H1 (cell line): ENCODE measurements around the gene MIPOL1. TPM values are rescaled to one million over a fixed set of nuclear protein-coding genes. Genes with fewer than 3 reads are reported as not detected.

Source experiments
- CTCF ChIA-PET: fragments of 300-600 bp; sonication (Branson Sonifier 250); formaldehyde crosslinking; loops from one replicate; lab custom pipeline; 2021; ENCODE audit not compliant: partially characterized antibody; lab: Charles Lee
- POLR2A ChIA-PET: fragments of 300-600 bp; sonication (Branson Sonifier 250); formaldehyde crosslinking; loops from one replicate; lab custom pipeline; 2021; ENCODE audit warnings: inconsistent platforms; ENCODE audit not compliant: partially characterized antibody; lab: Charles Lee
- DNase-seq, 2 experiments: peaks; one replicate each; pipeline versions ENCODE4 v3.0.0 to v3.0.0-alpha.2; 2010 to 2022; ENCODE audit warnings: low spot score in 2 of 2, low read depth in 1 of 2, mixed read lengths in 1 of 2
- FAIRE-seq: peaks from 2 replicates; lab custom pipeline; 2011; peaks lifted over from hg19 to GRCh38; lab: Jason Lieb, UNC
- H2AFZ ChIP-seq: 2 replicates; pipeline ENCODE4 v1.8.1; 2012; ENCODE audit warnings: low read length, inconsistent platforms
- H2AK5ac ChIP-seq: 2 replicates; pipeline ENCODE4 v1.6.1; 2013; ENCODE audit warnings: low read depth, low read length
- H2BK120ac ChIP-seq: replicated peaks from 2 replicates; pipeline ENCODE3; 2013; ENCODE audit warnings: low read depth, low read length, inconsistent platforms
- H2BK12ac ChIP-seq: 2 replicates; pipeline ENCODE4 v1.6.1; 2013; ENCODE audit warnings: low read depth, low read length
- H2BK15ac ChIP-seq: 2 replicates; pipeline ENCODE4 v1.6.1; 2013; ENCODE audit warnings: low read length
- H2BK20ac ChIP-seq: 2 replicates; pipeline ENCODE4 v1.6.1; 2013; ENCODE audit warnings: low read length
- H2BK5ac ChIP-seq: 2 replicates; pipeline ENCODE4 v1.6.1; 2013; ENCODE audit warnings: low read depth, low read length
- H3K14ac ChIP-seq: 2 replicates; pipeline ENCODE4 v1.6.1; 2013; ENCODE audit warnings: inconsistent platforms; ENCODE audit not compliant: insufficient read length
- H3K18ac ChIP-seq: 2 replicates; pipeline ENCODE4 v1.6.1; 2013; ENCODE audit warnings: low read length; ENCODE audit errors: extremely low read depth
- H3K23ac ChIP-seq: 2 replicates; pipeline ENCODE4 v1.6.1; 2013; ENCODE audit warnings: inconsistent platforms; ENCODE audit not compliant: insufficient read length
- H3K23me2 ChIP-seq: 2 replicates; pipeline ENCODE4 v1.6.1; 2013; ENCODE audit warnings: low read depth, low read length
- H3K27ac ChIP-seq: 2 replicates; pipeline ENCODE4 v1.6.1; 2011; ENCODE audit warnings: low read depth, low read length, inconsistent platforms
- H3K27me3 ChIP-seq, 4 experiments: replicated peaks in 1 of 4; 1 replicate in 1 of 4; 2 replicates in 3 of 4; pipeline versions ENCODE4 v1.6.1 to v1.8.1; 2011 to 2013; ENCODE audit warnings: low read length in 3 of 4, mild to moderate bottlenecking in 3 of 4, inconsistent platforms in 2 of 4, mixed read lengths in 2 of 4, moderate library complexity in 1 of 4; ENCODE audit not compliant: control insufficient read depth in 3 of 4, insufficient read depth in 3 of 4; ENCODE audit errors: extremely low read depth in 1 of 4
- H3K36me3 ChIP-seq, 4 experiments: 2 replicates each; pipeline versions ENCODE4 v1.6.1 to v1.8.1; 2011 to 2013; ENCODE audit warnings: mild to moderate bottlenecking in 4 of 4, low read length in 3 of 4, moderate library complexity in 2 of 4, control low read depth in 1 of 4, inconsistent platforms in 1 of 4; ENCODE audit not compliant: insufficient read depth in 4 of 4, control insufficient read depth in 2 of 4
- H3K4ac ChIP-seq: replicated peaks from 2 replicates; pipeline ENCODE3; 2013; ENCODE audit warnings: low read length, low read depth, mixed read lengths, inconsistent platforms; ENCODE audit not compliant: insufficient read length
- H3K4me1 ChIP-seq, 4 experiments: replicated peaks in 1 of 4; 1 replicate in 1 of 4; 2 replicates in 3 of 4; pipeline versions ENCODE4 v1.6.1 to v1.8.1; 2011 to 2013; ENCODE audit warnings: low read length in 3 of 4, inconsistent platforms in 2 of 4, mixed read lengths in 1 of 4; ENCODE audit not compliant: insufficient read depth in 4 of 4, control insufficient read depth in 3 of 4
- H3K4me2 ChIP-seq, 2 experiments: 2 replicates each; pipeline versions ENCODE4 v1.6.1 to v1.8.1; 2011 to 2013; ENCODE audit warnings: low read depth in 2 of 2, low read length in 2 of 2, control low read depth in 1 of 2, inconsistent platforms in 1 of 2, mild to moderate bottlenecking in 1 of 2; ENCODE audit not compliant: insufficient read depth in 1 of 2
- H3K4me3 ChIP-seq, 4 experiments: fragments of 200-600, 300-600 bp in 1 of 4; sonication (generic), shearing (Covaris generic), sonication (Bioruptor Twin) in 1 of 4; 2 replicates each; pipeline versions ENCODE4 v1.5.1 to v1.8.1; 2011 to 2016; ENCODE audit warnings: low read length in 4 of 4, low read depth in 3 of 4, control low read depth in 2 of 4, inconsistent platforms in 2 of 4, mild to moderate bottlenecking in 2 of 4, mixed read lengths in 1 of 4, moderate library complexity in 1 of 4; ENCODE audit not compliant: insufficient read depth in 2 of 4; ENCODE audit errors: extremely low read depth in 1 of 4
- H3K56ac ChIP-seq: replicated peaks from 2 replicates; pipeline ENCODE3; 2013; ENCODE audit warnings: low read depth, mild to moderate bottlenecking, mixed read lengths, low read length, inconsistent platforms; ENCODE audit not compliant: insufficient read length
- H3K79me1 ChIP-seq: 2 replicates; pipeline ENCODE4 v1.6.1; 2013; ENCODE audit warnings: low read depth, low read length, control low read depth
- H3K79me2 ChIP-seq, 2 experiments: 2 replicates each; pipeline versions ENCODE4 v1.6.1 to v1.8.1; 2012 to 2013; ENCODE audit warnings: low read length in 2 of 2, mild to moderate bottlenecking in 2 of 2, inconsistent platforms in 1 of 2; ENCODE audit not compliant: insufficient read depth in 2 of 2, control insufficient read depth in 1 of 2
- H3K9ac ChIP-seq, 4 experiments: replicated peaks in 1 of 4; 1 replicate in 1 of 4; 2 replicates in 3 of 4; pipeline versions ENCODE4 v1.6.1 to v1.8.1; 2011 to 2013; ENCODE audit warnings: low read depth in 3 of 4, low read length in 3 of 4, control low read depth in 2 of 4, mild to moderate bottlenecking in 2 of 4, moderate library complexity in 2 of 4, inconsistent platforms in 1 of 4; ENCODE audit errors: extremely low read depth in 1 of 4
- H3K9me3 ChIP-seq, 2 experiments: 2 replicates each; pipeline versions ENCODE4 v1.6.1 to v1.8.1; 2012 to 2013; ENCODE audit warnings: mild to moderate bottlenecking in 2 of 2, moderate library complexity in 2 of 2, control low read depth in 1 of 2, inconsistent platforms in 1 of 2, low read depth in 1 of 2, low read length in 1 of 2, mixed read lengths in 1 of 2; ENCODE audit not compliant: insufficient read depth in 2 of 2
- H4K20me1 ChIP-seq, 2 experiments: replicated peaks in 1 of 2; 2 replicates each; pipeline versions ENCODE3 to v1.8.1; 2011 to 2013; ENCODE audit warnings: inconsistent platforms in 2 of 2, low read length in 2 of 2, mild to moderate bottlenecking in 1 of 2; ENCODE audit not compliant: insufficient read depth in 2 of 2, control insufficient read depth in 1 of 2
- H4K5ac ChIP-seq: 2 replicates; pipeline ENCODE4 v1.6.1; 2013; ENCODE audit warnings: low read length, low read depth, mixed read lengths, inconsistent platforms; ENCODE audit not compliant: insufficient read length
- H4K8ac ChIP-seq: 2 replicates; pipeline ENCODE4 v1.8.0; 2013; ENCODE audit warnings: mild to moderate bottlenecking, moderate library complexity, low read length, inconsistent platforms; ENCODE audit not compliant: insufficient read depth; ENCODE audit errors: extremely low read depth
- H4K91ac ChIP-seq: replicated peaks from 2 replicates; pipeline ENCODE3; 2013; ENCODE audit warnings: low read length, mixed read lengths, inconsistent platforms; ENCODE audit not compliant: insufficient read length
- ASH2L ChIP-seq: fragments of 200-600, 300-600 bp; sonication (generic); IDR thresholded peaks from one replicate; pipeline ENCODE4 v1.7.1; 2017; ENCODE audit warnings: low read length
- CBX5 ChIP-seq: fragments of 300-800, 300-1000 bp; sonication (generic); IDR thresholded peaks from 2 replicates; pipeline ENCODE4 v1.7.1; 2016; ENCODE audit warnings: antibody characterized with exemption, low read length, low read depth
- KDM5A ChIP-seq: fragments of 200-600 bp; IDR thresholded peaks from 2 replicates; pipeline ENCODE4 v1.7.1; 2012; ENCODE audit warnings: mild to moderate bottlenecking, low read length, inconsistent platforms, mixed read lengths
- NRF1 ChIP-seq: IDR thresholded peaks from 2 replicates; pipeline ENCODE4 v1.6.1; 2011; ENCODE audit warnings: mild to moderate bottlenecking, low read depth, low read length, improper control_type of control experiment
- PHF8 ChIP-seq: fragments of 200-600 bp; sonication (generic); conservative IDR thresholded peaks from 2 replicates; pipeline ENCODE4 v1.7.1; 2012; ENCODE audit warnings: low read depth, mild to moderate bottlenecking, inconsistent platforms, low read length, moderate library complexity
- RBBP5 ChIP-seq: IDR thresholded peaks from 2 replicates; pipeline ENCODE4 v1.7.1; 2012; ENCODE audit warnings: low read depth, mild to moderate bottlenecking, inconsistent platforms, low read length, moderate library complexity, borderline replicate concordance
- SIX5 ChIP-seq: IDR thresholded peaks from 2 replicates; pipeline ENCODE4 v1.6.1; 2011; ENCODE audit warnings: mild to moderate bottlenecking, low read depth, low read length
- SP1 ChIP-seq: IDR thresholded peaks from 2 replicates; pipeline ENCODE4 v1.6.1; 2011; ENCODE audit warnings: low read depth, low read length
- TBP ChIP-seq: IDR thresholded peaks from 2 replicates; pipeline ENCODE4 v1.6.1; 2011; ENCODE audit warnings: low read depth, low read length, improper control_type of control experiment
- ZNF274 ChIP-seq: IDR thresholded peaks from 2 replicates; pipeline ENCODE4 v1.7.0; 2012; ENCODE audit warnings: low read length, borderline replicate concordance; ENCODE audit errors: extremely low read depth
- WGBS, 2 experiments: shearing (Covaris generic) in 1 of 2; methylation state at CpG; one replicate each; pipeline versions ENCODE4 v1.1.6 to v1.1.7; 2013 to 2015; ENCODE audit warnings: low lambda C conversion rate in 2 of 2, mixed read lengths in 2 of 2, inconsistent platforms in 1 of 2, low coverage in 1 of 2, missing lambda C conversion rate in 1 of 2; ENCODE audit not compliant: insufficient replicate concordance in 2 of 2, insufficient coverage in 1 of 2, insufficient read length in 1 of 2; ENCODE audit errors: extremely low coverage in 1 of 2, missing lambda C conversion rate in 1 of 2; 5-methylcytosine and 5-hydroxymethylcytosine counted together
- polyA plus RNA-seq, 7 experiments: library from polyadenylated mRNA; depleted of rRNA in 3 of 7; stranded (reverse) in 5 of 7; unstranded in 2 of 7; fragments of >200 nt in 5 of 7; fragments of 200-250 nt in 2 of 7; gene quantifications; 1 replicate in 5 of 7; 2 replicates in 1 of 7; 4 replicates in 1 of 7; pipeline versions ENCODE4 v1.2.1 to v1.2.3, GENCODE V29; 2011 to 2013; ENCODE audit warnings: missing spikeins in 2 of 7, mixed read lengths in 2 of 7
- total RNA-seq: library from RNA; stranded (reverse); fragmentation: NEBNext Ultra II Directional; extraction: Animal tissue kit (Norgen Biotek cat#: 25700); gene quantifications from 2 replicates; pipeline ENCODE4 v1.2.1, GENCODE V29; 2021

MIPOL1 gene
- total and polyA plus RNA-seq, 2 of the 8 experiments (the other 6 are each of a cell fraction or from before 2014, with no cell fraction given): 2.8 to 23.9 TPM

GRCh38 chr14:37279818-37280217 is 82.1 kb downstream of the MIPOL1 start:
- no peak overlapping the region for H2BK5ac ChIP-seq
- WGBS, 2 experiments: 70% methylated on average over 2 of the region's 2 CpGs; no CpG with 5 or more reads in 1 of the 2 experiments
- H2BK20ac ChIP-seq: no peak overlapping the region
- no peak overlapping the region for H3K56ac ChIP-seq
- H4K20me1 ChIP-seq: no peaks in the 10 kb centered on the region
- H3K4me2 ChIP-seq: no peak overlapping the region
- no peaks in the 10 kb centered on the region for H3K36me3 ChIP-seq
- no peak overlapping the region for H3K27ac ChIP-seq
- H2AFZ ChIP-seq: no peak overlapping the region
- no peak overlapping the region for H4K91ac ChIP-seq
- H3K14ac ChIP-seq: no peak overlapping the region
- H2BK12ac ChIP-seq: no peak overlapping the region
- no peaks in the 10 kb centered on the region for H3K27me3 ChIP-seq
- no peak overlapping the region for H3K4me3 ChIP-seq
- no peak overlapping the region for H3K23ac ChIP-seq
- DNase-seq (no peak), FAIRE-seq (no peak)
- no peaks in the 10 kb centered on the region for H3K79me1 ChIP-seq
- no peaks in the 10 kb centered on the region for H3K23me2 ChIP-seq
- no peak overlapping the region for H4K8ac ChIP-seq
- no peak overlapping the region for H3K4ac ChIP-seq
- no peaks in the 10 kb centered on the region for H3K79me2 ChIP-seq
- no peak overlapping the region for H2BK15ac ChIP-seq
- H2BK120ac ChIP-seq: no peak overlapping the region
- no peaks in the 10 kb centered on the region for H3K9me3 ChIP-seq
- H3K9ac ChIP-seq: no peak overlapping the region
- H2AK5ac ChIP-seq: no peak overlapping the region
- ChIA-PET CTCF (interaction anchor here (0.5 to 1.5 kb wide), 2 partner anchors 10 to 1161 kb away, joined by 3 to 4 read pairs; no protein-coding TSS in a partner anchor), POLR2A (no interaction called here)
- no peaks in the 10 kb centered on the region for H3K4me1 ChIP-seq
- no peak overlapping the region for H3K18ac ChIP-seq
- H4K5ac ChIP-seq: no peak overlapping the region
- no peak for TF ChIP-seq TBP
- no peak for TF ChIP-seq ASH2L
- TF ChIP-seq RBBP5: no peak
- TF ChIP-seq ZNF274: no peak
- no peak for TF ChIP-seq CBX5
- no peak for TF ChIP-seq PHF8
- no peak for TF ChIP-seq SP1
- no peak for TF ChIP-seq SIX5
- no peak for TF ChIP-seq KDM5A
- TF ChIP-seq NRF1: no peak
